ENCODE results near the gene NUAK2. TPM values are rescaled to one million over a fixed set of nuclear protein-coding genes. Genes with fewer than 3 reads are reported as not detected.
A peak's percentile ranks its signal among the peaks of the same experiment; 100 is the strongest.

NUAK2 gene
- total RNA-seq, 1 experiment from 2014 or later = 3.9 TPM

GRCh38 chr1:205256951-205257625 lies 64.5 kb downstream of the NUAK2 start:
- no TSS peak for BruUV-seq (replicated peaks)
- POLR2A ChIA-PET (ENCODE audit: unreplicated experiment) = interaction anchor here (0.8 kb wide), 1 partner anchor 276 kb away, joined by 4 read pairs; no protein-coding TSS in a partner anchor

GRCh38 chr1:205255941-205256780 lies 65.4 kb downstream of the NUAK2 start:
- H3K9me3 ChIP-seq (ENCODE audit: insufficient read depth, low read depth) = no peaks in the 10 kb centered on the region
- no peaks in the 10 kb centered on the region for H3K9me2 ChIP-seq (ENCODE audit: insufficient read depth)
- no peaks in the 10 kb centered on the region for H3F3A ChIP-seq (ENCODE audit: insufficient read depth, low read depth)
- no peak for TF ChIP-seq EZH2 (IDR thresholded peaks at IDR 0.05; ENCODE audit: low read depth)
- TF ChIP-seq, protein P1, sequence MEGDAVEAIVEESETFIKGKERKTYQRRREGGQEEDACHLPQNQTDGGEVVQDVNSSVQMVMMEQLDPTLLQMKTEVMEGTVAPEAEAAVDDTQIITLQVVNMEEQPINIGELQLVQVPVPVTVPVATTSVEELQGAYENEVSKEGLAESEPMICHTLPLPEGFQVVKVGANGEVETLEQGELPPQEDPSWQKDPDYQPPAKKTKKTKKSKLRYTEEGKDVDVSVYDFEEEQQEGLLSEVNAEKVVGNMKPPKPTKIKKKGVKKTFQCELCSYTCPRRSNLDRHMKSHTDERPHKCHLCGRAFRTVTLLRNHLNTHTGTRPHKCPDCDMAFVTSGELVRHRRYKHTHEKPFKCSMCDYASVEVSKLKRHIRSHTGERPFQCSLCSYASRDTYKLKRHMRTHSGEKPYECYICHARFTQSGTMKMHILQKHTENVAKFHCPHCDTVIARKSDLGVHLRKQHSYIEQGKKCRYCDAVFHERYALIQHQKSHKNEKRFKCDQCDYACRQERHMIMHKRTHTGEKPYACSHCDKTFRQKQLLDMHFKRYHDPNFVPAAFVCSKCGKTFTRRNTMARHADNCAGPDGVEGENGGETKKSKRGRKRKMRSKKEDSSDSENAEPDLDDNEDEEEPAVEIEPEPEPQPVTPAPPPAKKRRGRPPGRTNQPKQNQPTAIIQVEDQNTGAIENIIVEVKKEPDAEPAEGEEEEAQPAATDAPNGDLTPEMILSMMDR (conservative IDR thresholded peaks at IDR 0.05) = peak; percentile 97
- H3K4me3 ChIP-seq = no peak overlapping the region
- no peaks in the 10 kb centered on the region for H3K36me3 ChIP-seq (ENCODE audit: low read depth)
- ChIA-PET CTCF (interaction anchor here (0.5 to 3.2 kb wide), 5 partner anchors 27 to 448 kb away, joined by 3 to 28 read pairs (median 4); no protein-coding TSS in a partner anchor), POLR2A (ENCODE audit: unreplicated experiment) (interaction anchor here (0.7 kb wide), 1 partner anchor 188 kb away, joined by 5 read pairs; no protein-coding TSS in a partner anchor)
- no peaks in the 10 kb centered on the region for H4K20me1 ChIP-seq (ENCODE audit: insufficient read depth)
- DNase-seq = peak; percentile 71 to 87
- H2AFZ ChIP-seq = no peak overlapping the region
- intact Hi-C loops (cut with micrococcal nuclease; ENCODE audit: unreplicated experiment) = loop anchor here (1.0 to 2.0 kb wide), 6 partner anchors 27 to 448 kb away; no protein-coding TSS in a partner anchor
- H3K4me1 ChIP-seq (replicated peaks; ENCODE audit: insufficient read depth) = 0 out of 2 replicates have a peak, but pooled peaks cover 5% of the 10 kb centered on the region
- no peak overlapping the region for H3K4me2 ChIP-seq
- H3K27ac ChIP-seq = no peak overlapping the region
- H3K79me2 ChIP-seq (ENCODE audit: low read depth) = no peaks in the 10 kb centered on the region
- BruUV-seq (replicated peaks) = no TSS peak
- H3K27me3 ChIP-seq (ENCODE audit: insufficient read depth, low read depth) = peaks cover 2% of the 10 kb centered on the region; the same call in 1 of the 2 replicates

More at GRCh38 chr1:205256951-205257625, 64.5 kb downstream of the NUAK2 start:
- H3K4me2 ChIP-seq = no peak overlapping the region
- CTCF ChIA-PET = interaction anchor here (0.5 to 3.2 kb wide), 5 partner anchors 27 to 449 kb away, joined by 4 to 28 read pairs (median 4); no protein-coding TSS in a partner anchor
- no peak for TF ChIP-seq EZH2 (IDR thresholded peaks at IDR 0.05; ENCODE audit: low read depth)
- TF ChIP-seq, protein P1 (conservative IDR thresholded peaks at IDR 0.05) = no peak
- no peak for DNase-seq
- H3K9me3 ChIP-seq (ENCODE audit: insufficient read depth, low read depth) = no peaks in the 10 kb centered on the region
- H3F3A ChIP-seq (ENCODE audit: insufficient read depth, low read depth) = no peaks in the 10 kb centered on the region
- H2AFZ ChIP-seq = no peak overlapping the region
- H3K36me3 ChIP-seq (ENCODE audit: low read depth) = no peaks in the 10 kb centered on the region
- H3K4me1 ChIP-seq (replicated peaks; ENCODE audit: insufficient read depth) = 0 out of 2 replicates have a peak, but pooled peaks cover 5% of the 10 kb centered on the region
- intact Hi-C loops (cut with micrococcal nuclease; ENCODE audit: unreplicated experiment) = loop anchor here (1.0 to 2.0 kb wide), 6 partner anchors 28 to 449 kb away; no protein-coding TSS in a partner anchor
- H3K27ac ChIP-seq = no peak overlapping the region
- no peaks in the 10 kb centered on the region for H3K27me3 ChIP-seq (ENCODE audit: insufficient read depth, low read depth)
- no peaks in the 10 kb centered on the region for H4K20me1 ChIP-seq (ENCODE audit: insufficient read depth)
- no peak overlapping the region for H3K4me3 ChIP-seq
- H3K79me2 ChIP-seq (ENCODE audit: low read depth) = no peaks in the 10 kb centered on the region
- no peaks in the 10 kb centered on the region for H3K9me2 ChIP-seq (ENCODE audit: insufficient read depth)

Other genes starting within 250 kb of the NUAK2 start
- gene TMEM81, start 237.3 kb downstream of the NUAK2 start, total RNA-seq (2021) = 4.7 and 5.4 TPM in 2 replicates
- 17.7 and 17.9 TPM in 2 replicates for gene RBBP5, start 199.8 kb downstream of the NUAK2 start, total RNA-seq (2021)
- gene DSTYK, start 110.0 kb downstream of the NUAK2 start, total RNA-seq (2021) = 8.1 and 10.5 TPM in 2 replicates
- gene TMCC2, start 93.8 kb downstream of the NUAK2 start, total RNA-seq (2021) = 0.79 and 0.80 TPM in 2 replicates
- not detected in 2 replicates for gene KLHDC8A, start 35.2 kb upstream of the NUAK2 start, total RNA-seq (2021)
- 16.7 and 22.1 TPM in 2 replicates for gene LEMD1, start 100.3 kb upstream of the NUAK2 start, total RNA-seq (2021)
- 12.7 and 13.5 TPM in 2 replicates for gene BLACAT1, start 134.3 kb upstream of the NUAK2 start, total RNA-seq (2021)
- 35.3 and 36.2 TPM in 2 replicates for gene CDK18, start 182.9 kb upstream of the NUAK2 start, total RNA-seq (2021)

Measured in PC-9 (cell line).